ENCODE data around the gene TSPYL4.
A peak's percentile ranks its signal among the peaks of the same experiment; 100 is the strongest.

Gene TSPYL4

DNA sequence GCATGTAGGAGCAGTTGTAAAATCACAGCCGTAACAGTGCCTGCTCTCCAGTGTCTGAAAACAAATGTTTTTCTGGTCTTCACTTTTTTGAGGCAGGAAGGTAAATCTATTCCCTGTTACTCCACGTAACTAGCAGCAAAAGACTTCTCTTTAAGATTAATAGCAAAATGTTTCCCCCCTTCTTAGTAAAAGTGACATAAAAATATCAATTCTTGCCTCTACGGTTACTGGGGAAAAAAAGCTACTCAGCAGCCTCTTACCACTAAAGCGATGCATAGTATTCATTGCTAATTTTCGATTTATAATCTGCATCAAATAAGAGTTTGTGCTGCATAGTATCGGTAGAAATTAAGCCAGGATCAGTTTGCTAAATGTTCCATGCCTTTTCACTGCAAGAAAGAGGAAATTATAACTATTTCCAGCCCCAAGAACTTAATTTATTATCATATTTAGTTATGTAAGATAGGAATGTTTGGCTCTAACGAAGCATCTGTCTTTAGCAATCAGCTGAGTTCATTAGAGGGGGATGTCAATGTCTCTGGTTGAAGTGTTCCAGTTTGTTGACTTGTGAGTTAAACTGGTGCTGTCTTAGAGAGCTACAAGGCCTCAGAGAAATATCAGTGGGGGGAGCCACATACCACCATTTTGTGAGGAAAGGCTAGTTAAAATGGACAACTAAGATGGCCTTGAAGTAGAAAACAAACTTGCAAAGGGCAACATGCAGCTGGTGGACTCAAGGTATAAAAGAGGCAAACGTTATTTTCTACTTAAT is 26.5 kb upstream of the TSPYL4 start:
- DNase-seq: no peak
- Mint-ChIP-seq H3K27ac (peak overlapping the region; percentile 100), H3K36me3 (ENCODE audit: low read depth) (peaks cover 44% of the 10 kb centered on the region), H3K4me1 (ENCODE audit: low read depth) (peaks cover 43% of the 10 kb centered on the region), H3K4me3 (peak overlapping the region; percentile 91), H3K9me3 (no peaks in the 10 kb centered on the region), H3K27me3 (no peaks in the 10 kb centered on the region)

DNA sequence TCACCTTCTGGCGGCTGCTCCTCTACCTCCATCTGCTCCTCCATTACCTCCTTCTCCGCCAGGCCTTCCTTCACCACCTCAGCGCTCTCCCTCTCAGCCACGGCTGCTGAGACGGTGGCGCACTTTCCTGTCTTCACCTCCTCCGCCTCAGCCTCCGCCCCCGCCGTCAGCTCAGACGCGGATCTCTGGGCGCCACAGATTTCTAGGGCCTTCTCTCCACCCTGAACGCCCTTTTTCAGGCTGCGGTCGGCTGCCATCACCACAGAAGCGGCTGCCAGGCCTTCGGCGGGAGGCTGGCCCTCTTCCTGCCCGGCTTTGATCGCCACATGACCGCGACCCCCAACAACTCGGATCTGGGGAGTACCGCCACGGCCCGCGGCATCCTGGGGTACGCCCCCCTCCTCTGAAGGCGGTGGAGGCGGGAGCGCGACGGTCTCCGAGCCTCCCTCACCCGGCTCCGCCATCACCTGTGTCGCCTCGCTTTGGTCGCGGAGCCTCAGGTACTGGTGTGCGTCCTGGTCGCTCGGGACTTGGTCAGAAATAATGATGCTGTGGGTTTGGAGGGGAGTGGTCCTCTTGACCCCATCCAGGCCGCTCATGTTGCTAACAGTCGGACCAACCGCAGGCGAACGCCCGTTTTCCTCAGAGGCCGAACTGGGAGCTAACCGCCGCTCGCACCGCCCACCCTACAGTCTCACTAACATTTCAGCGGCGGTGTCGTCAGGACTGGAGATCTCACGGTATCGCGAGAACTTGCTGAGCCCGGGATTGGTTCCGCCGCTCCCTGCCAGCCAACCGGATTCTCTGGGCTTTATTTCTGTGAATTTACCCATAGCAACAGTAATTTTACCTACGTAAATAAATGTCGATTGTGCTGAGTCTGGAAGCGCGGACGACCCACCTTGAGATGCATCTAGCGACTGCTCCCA is 25.6 kb upstream of the TSPYL4 start, which contains the start of gene TSPYL1:
TSS of gene TSPYL1 (minus strand) at position 699 of the 929 bp plus-strand sequence. CDS start at position 599, 100 bp downstream.
- H3K4me1 Mint-ChIP-seq (ENCODE audit: low read depth): peaks cover 50% of the 10 kb centered on the region
- H3K27ac Mint-ChIP-seq: peak within 1 kb of the TSS; percentile 100
- H3K36me3 Mint-ChIP-seq (ENCODE audit: low read depth): peaks cover 53% of the 10 kb centered on the region
- DNase-seq: peak; percentile 92
- H3K9me3 Mint-ChIP-seq: no peaks in the 10 kb centered on the region
- peak within 1 kb of the TSS; percentile 91 for H3K4me3 Mint-ChIP-seq
- no peaks in the 10 kb centered on the region for H3K27me3 Mint-ChIP-seq

DNA sequence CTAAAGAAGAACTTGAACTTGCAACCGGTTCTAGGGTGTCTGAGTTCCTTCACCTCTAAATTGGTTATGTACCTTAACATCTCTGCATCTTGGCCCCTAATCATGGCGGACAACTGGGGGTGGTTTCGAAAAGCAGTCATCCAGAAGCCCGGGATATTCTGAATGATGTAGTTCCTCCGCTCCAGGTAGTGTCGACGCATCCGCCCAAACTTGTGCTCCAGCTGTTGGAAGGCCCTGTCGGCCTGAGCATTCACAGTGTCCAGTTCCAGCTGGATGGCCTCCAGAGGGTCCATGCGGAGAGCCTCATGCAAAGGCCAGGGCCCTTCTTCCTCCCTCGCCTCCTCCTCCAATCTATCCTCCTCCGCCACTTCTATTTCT is 25.0 kb upstream of the TSPYL4 start:
- H3K36me3 Mint-ChIP-seq (ENCODE audit: low read depth): peaks cover 57% of the 10 kb centered on the region
- no peaks in the 10 kb centered on the region for H3K27me3 Mint-ChIP-seq
- peak overlapping the region; percentile 100 for H3K27ac Mint-ChIP-seq
- peak overlapping the region; percentile 91 for H3K4me3 Mint-ChIP-seq
- DNase-seq: no peak
- peaks cover 53% of the 10 kb centered on the region for H3K4me1 Mint-ChIP-seq (ENCODE audit: low read depth)
- H3K9me3 Mint-ChIP-seq: no peaks in the 10 kb centered on the region

GRCh38 chr6:116278481-116278829 is 24.6 kb upstream of the TSPYL4 start:
- H3K27ac Mint-ChIP-seq: peak overlapping the region; percentile 100
- no peaks in the 10 kb centered on the region for H3K9me3 Mint-ChIP-seq
- H3K36me3 Mint-ChIP-seq (ENCODE audit: low read depth): peaks cover 59% of the 10 kb centered on the region
- DNase-seq: no peak
- H3K4me1 Mint-ChIP-seq (ENCODE audit: low read depth): peaks cover 55% of the 10 kb centered on the region
- H3K4me3 Mint-ChIP-seq: peak overlapping the region; percentile 91
- no peaks in the 10 kb centered on the region for H3K27me3 Mint-ChIP-seq

GRCh38 chr6:116277124-116277523 is 23.2 kb upstream of the TSPYL4 start:
- H3K27ac Mint-ChIP-seq: peak overlapping the region; percentile 100
- H3K4me3 Mint-ChIP-seq: peak overlapping the region; percentile 91
- H3K4me1 Mint-ChIP-seq (ENCODE audit: low read depth): peaks cover 67% of the 10 kb centered on the region
- DNase-seq: no peak
- H3K9me3 Mint-ChIP-seq: no peaks in the 10 kb centered on the region
- peaks cover 71% of the 10 kb centered on the region for H3K36me3 Mint-ChIP-seq (ENCODE audit: low read depth)
- H3K27me3 Mint-ChIP-seq: no peaks in the 10 kb centered on the region

GRCh38 chr6:116271149-116271708 is 17.4 kb upstream of the TSPYL4 start:
- peaks cover 52% of the 10 kb centered on the region for H3K4me1 Mint-ChIP-seq (ENCODE audit: low read depth)
- H3K27ac Mint-ChIP-seq: peak overlapping the region; percentile 62
- no peak overlapping the region for H3K4me3 Mint-ChIP-seq
- H3K36me3 Mint-ChIP-seq (ENCODE audit: low read depth): peaks cover 60% of the 10 kb centered on the region
- DNase-seq: no peak
- no peaks in the 10 kb centered on the region for H3K27me3 Mint-ChIP-seq
- H3K9me3 Mint-ChIP-seq: no peaks in the 10 kb centered on the region

DNA sequence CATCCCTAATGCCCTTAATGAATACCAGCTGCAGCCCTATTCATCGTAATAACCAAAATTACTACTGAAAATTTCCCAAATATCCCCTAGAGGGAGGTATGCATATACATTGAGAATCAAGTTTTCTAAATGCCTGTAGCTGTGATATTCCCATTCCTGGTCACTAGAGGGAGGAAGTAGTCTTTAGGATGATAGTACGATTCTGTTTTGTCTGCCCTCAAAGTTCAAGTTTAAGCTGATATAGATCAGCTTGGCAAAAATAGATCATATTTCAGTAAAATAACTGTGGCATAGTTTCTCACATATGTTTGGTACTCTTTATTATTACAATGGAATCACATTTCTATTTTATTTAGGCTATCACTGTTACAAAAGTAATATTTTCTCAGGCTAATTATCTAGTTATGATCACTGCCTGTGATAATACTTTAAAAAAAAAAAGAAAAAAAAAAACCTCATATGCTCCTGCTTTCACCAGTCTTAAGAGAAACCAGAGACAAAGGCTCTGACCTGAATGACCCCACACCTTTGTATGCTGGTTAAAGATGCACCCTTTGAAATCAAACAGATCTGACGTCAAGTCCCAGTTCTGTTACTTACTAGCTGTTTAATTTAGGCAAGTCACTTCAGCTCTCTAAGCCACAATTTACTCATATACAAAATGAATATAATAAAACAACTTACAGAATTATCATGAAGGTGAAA is 14.9 kb upstream of the TSPYL4 start:
- H3K4me1 Mint-ChIP-seq (ENCODE audit: low read depth): peaks cover 39% of the 10 kb centered on the region
- H3K36me3 Mint-ChIP-seq (ENCODE audit: low read depth): peaks cover 60% of the 10 kb centered on the region
- no peak for DNase-seq
- no peaks in the 10 kb centered on the region for H3K27me3 Mint-ChIP-seq
- peak overlapping the region; percentile 69 for H3K27ac Mint-ChIP-seq
- H3K4me3 Mint-ChIP-seq: no peak overlapping the region
- H3K9me3 Mint-ChIP-seq: peaks cover 6% of the 10 kb centered on the region

DNA sequence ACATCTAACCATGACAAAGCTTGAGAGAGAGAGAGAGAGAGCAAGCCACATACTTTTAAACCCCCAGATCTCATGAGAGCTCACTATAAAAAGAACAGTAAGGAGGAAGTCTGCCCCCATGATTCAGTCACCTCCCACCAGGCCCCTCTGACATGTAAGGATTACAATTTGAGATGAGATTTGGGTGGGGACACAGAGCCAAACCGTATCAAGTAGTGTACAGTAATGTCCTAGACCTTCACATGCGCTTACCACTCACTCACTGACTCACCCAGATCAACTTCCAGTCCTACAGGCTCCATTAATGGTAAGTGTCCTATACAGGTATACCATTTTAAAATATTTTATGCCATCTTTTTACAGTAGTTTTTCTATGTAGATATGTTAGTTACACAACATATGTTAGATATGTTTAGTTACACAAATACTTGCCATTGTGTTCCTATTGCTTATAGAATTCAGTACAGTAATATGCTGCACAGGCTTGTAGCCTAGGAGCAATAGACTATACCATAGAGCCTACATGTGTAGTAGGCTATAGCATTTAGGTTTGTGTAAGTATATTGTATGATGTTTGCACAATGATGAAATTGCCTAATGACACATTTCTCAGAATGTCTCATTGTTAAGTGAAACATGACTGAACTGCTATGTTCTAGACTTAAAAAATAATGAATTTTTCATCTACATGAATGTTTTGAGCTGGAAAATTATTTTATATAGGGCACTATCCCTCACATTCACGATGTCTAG is 14.1 kb upstream of the TSPYL4 start:
- Mint-ChIP-seq H3K36me3 (ENCODE audit: low read depth) (peaks cover 60% of the 10 kb centered on the region), H3K4me3 (no peak overlapping the region), H3K27ac (peak overlapping the region; percentile 69), H3K4me1 (ENCODE audit: low read depth) (peaks cover 33% of the 10 kb centered on the region), H3K9me3 (peaks cover 13% of the 10 kb centered on the region), H3K27me3 (no peaks in the 10 kb centered on the region)
- DNase-seq: no peak

DNA sequence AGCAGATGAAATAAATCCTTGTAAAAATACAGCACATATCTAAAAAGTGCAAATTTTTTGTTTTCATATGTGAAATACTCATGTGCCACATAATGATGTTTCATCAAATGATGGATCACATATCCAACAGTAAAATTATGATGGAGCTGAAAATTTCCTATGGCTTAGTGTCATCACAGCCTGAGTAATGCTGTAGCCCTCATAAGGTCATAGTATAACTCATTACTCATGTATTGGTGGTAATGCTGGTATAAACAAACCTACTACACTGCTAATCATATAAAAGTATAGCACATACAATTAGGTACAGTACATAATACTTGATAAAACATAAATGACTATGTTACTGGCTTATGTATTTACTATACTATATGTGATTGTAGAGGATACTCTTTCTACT is 12.9 kb upstream of the TSPYL4 start:
- H3K4me3 Mint-ChIP-seq: no peak overlapping the region
- H3K9me3 Mint-ChIP-seq: peaks cover 14% of the 10 kb centered on the region
- peaks cover 30% of the 10 kb centered on the region for H3K4me1 Mint-ChIP-seq (ENCODE audit: low read depth)
- no peaks in the 10 kb centered on the region for H3K27me3 Mint-ChIP-seq
- peaks cover 61% of the 10 kb centered on the region for H3K36me3 Mint-ChIP-seq (ENCODE audit: low read depth)
- DNase-seq: no peak
- H3K27ac Mint-ChIP-seq: no peak overlapping the region

DNA sequence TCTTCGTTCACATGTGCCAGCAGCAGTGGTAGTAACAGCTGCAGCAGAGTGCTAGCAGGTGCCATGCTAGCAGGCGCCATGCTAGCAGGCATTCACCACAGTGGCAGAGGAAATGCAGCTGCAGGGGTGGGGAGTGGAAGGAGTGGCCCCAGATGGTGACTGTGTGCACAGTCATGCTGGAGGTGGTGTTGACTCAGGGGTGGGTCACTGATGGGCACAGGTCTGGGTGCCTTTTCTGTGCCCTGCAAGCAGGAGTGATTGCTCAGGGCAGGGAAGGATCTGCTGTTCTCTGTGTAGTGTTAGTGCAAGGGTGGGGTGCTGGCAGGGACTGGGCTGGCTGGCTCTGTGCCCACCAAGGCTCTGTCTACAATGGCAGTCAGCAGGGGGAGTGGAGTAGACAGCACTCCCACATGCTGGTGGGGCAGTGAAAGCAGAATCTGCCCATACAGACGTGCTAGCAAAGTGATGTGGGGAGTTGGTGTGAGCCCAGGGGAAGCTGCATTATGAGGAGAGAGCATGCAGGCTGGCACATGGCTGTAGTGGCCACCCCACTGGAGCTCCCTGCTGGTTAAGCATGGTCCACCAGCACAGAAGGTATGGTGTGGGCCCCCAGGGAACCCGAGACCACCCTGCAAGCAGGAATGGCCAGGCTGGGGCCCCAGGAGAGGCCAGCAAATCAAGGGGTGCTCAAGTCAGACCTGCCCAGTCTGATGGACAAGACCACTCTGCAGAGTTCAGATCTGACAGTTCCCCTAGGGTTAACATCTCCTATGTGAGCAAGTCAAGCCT is 11.4 kb upstream of the TSPYL4 start:
- H3K36me3 Mint-ChIP-seq (ENCODE audit: low read depth): peaks cover 67% of the 10 kb centered on the region
- H3K9me3 Mint-ChIP-seq: peaks cover 15% of the 10 kb centered on the region
- no peak overlapping the region for H3K4me3 Mint-ChIP-seq
- no peak for DNase-seq
- H3K4me1 Mint-ChIP-seq (ENCODE audit: low read depth): peaks cover 41% of the 10 kb centered on the region
- H3K27me3 Mint-ChIP-seq: no peaks in the 10 kb centered on the region
- H3K27ac Mint-ChIP-seq: no peak overlapping the region

DNA sequence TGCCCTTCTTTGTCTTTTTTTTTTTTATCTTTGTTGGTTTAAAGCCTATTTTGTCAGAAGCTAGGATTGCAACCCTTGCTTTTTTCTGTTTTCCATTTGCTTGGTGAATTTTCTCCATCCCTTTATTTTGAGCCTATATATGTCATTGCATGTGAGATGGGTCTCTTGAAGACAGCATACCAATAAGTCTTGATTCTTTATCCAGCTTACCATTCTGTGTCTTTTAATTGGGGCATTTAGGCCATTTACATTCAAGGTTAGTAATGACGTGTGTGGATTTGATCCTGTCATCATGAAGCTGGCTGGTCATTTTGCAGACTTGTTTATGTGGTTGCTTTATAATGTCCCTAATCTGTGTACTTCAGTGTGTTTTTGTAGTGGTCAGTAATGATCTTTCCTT is 9.5 kb upstream of the TSPYL4 start:
- no peaks in the 10 kb centered on the region for H3K27me3 Mint-ChIP-seq
- peaks cover 34% of the 10 kb centered on the region for H3K4me1 Mint-ChIP-seq (ENCODE audit: low read depth)
- no peak overlapping the region for H3K27ac Mint-ChIP-seq
- peaks cover 15% of the 10 kb centered on the region for H3K9me3 Mint-ChIP-seq
- no peak for DNase-seq
- peaks cover 75% of the 10 kb centered on the region for H3K36me3 Mint-ChIP-seq (ENCODE audit: low read depth)
- no peak overlapping the region for H3K4me3 Mint-ChIP-seq

- no peak overlapping the region for H3K27ac Mint-ChIP-seq
- no peak overlapping the region for H3K4me3 Mint-ChIP-seq
- H3K36me3 Mint-ChIP-seq (ENCODE audit: low read depth): peaks cover 44% of the 10 kb centered on the region
- DNase-seq: no peak
- H3K9me3 Mint-ChIP-seq: peaks cover 7% of the 10 kb centered on the region
- no peaks in the 10 kb centered on the region for H3K27me3 Mint-ChIP-seq
- peaks cover 22% of the 10 kb centered on the region for H3K4me1 Mint-ChIP-seq (ENCODE audit: low read depth)
Observed at GRCh38 chr6:116258520-116258919, 4.6 kb upstream of the TSPYL4 start.

DNA sequence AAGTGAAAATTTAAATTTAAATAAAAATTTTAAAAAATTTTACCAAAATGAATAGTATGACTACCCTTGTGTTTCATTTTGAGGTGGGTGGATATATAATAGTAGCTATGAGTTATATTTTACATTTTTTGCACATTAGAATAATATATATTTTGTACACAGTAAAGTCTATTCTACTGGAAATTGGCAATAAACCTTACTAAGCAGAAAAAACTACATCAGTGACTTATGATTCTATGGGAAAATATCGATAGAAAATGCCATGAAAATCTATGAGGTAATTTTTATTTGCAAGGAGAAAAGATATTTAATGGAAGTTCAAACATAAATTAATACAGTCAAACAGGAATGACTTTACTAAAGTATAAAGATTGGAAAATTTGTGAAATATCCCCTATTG is 2.8 kb upstream of the TSPYL4 start:
- peaks cover 34% of the 10 kb centered on the region for H3K36me3 Mint-ChIP-seq (ENCODE audit: low read depth)
- H3K27me3 Mint-ChIP-seq: no peaks in the 10 kb centered on the region
- DNase-seq: no peak
- peaks cover 14% of the 10 kb centered on the region for H3K4me1 Mint-ChIP-seq (ENCODE audit: low read depth)
- peaks cover 2% of the 10 kb centered on the region for H3K9me3 Mint-ChIP-seq
- no peak overlapping the region for H3K27ac Mint-ChIP-seq
- no peak overlapping the region for H3K4me3 Mint-ChIP-seq
